Stimulated activated CD8-positive, alpha-beta memory T cell treated with anti-CD3 and anti-CD28 coated beads, Interleukin-12 subunit alpha, Interleukin-12 subunit beta, amount 100 ng/mL, for 1 hour (primary cell): Measurements from ENCODE around the gene P2RX5.
A peak's percentile ranks its signal among the peaks of the same experiment; 100 is the strongest.

Experiments used
- DNase-seq: peaks from one replicate; pipeline ENCODE4 v3.0.0-alpha.2; 2020; ENCODE audit warnings: low read depth

P2RX5 gene

DNA sequence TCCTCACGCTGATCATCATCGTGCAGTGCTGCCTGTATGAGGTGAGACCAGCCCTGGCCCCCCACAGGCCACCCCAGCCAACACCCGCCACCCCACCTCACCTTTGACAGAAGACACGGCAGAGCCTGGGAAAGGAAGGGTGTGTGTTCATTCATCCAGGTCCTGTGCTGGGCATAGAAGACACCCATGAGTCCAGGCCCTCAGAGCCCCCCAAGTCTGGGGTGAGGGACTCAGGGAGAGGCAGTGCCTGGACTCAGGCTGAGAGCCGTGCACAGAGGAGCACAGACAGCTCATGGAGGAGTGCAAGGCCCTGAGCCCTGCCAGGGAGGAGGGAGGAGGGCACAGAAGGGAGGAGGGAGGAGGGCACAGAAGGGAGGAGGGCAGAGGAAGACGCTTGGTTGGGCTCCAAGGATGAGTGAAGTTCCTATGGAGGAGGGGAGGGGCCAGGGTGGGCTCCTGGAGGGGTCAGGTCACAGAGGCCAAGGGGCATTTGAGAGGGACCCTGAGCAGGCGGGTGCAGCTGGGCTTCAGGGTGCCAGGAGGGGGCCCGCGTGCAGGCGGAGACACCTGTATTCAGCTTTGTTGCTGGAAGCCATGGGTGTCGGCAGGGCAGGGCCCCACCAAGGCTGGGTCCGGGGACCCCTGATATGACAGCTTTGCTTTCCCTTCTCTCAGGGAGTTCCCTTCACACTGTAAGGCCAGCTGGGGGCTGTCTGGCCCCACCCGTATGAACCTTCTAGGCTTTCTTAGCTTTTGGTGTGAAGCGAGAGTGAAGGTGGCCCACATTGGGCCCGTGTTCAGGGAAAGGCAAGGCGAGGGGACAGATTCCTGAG is 39.0 kb downstream of the P2RX5 start:
- DNase-seq = no peak

DNA sequence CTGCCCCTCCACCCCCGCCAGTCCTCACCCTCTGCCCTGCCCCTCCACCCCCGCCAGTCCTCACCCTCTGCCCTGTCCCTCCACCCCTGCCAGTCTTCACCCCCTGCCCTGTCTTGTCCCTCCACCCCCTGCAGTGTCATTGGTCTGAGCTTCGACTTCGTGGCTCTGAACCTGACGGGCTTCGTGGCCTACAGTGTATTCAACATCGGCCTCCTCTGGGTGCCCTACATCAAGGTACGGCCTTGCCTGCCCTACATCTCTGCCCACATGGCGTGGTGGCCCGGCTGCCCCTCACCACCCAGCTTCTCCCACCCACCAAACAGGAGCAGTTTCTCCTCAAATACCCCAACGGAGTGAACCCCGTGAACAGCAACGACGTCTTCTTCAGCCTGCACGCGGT is 39.6 kb downstream of the P2RX5 start:
- DNase-seq = no peak

DNA sequence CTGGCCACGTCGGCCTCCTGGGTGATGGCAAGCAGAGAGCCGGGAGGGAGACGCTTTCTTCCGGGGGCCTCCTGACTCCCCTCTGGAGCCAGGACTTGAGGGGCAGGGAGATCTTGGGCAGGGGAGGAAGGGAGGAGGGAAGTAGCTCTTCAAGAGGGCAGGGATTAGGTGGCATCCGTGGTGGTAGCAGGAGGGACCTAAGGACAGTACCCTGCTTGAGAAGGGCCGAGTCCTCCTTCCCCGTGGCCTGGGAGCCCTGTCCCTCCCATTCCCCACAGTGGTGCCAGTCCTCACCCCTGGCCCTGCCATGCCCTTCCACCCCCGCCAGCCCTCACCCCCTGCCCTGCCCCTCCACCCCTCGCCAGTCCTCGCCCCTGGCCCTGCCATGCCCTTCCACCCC is 40.2 kb downstream of the P2RX5 start:
- DNase-seq = no peak

DNA sequence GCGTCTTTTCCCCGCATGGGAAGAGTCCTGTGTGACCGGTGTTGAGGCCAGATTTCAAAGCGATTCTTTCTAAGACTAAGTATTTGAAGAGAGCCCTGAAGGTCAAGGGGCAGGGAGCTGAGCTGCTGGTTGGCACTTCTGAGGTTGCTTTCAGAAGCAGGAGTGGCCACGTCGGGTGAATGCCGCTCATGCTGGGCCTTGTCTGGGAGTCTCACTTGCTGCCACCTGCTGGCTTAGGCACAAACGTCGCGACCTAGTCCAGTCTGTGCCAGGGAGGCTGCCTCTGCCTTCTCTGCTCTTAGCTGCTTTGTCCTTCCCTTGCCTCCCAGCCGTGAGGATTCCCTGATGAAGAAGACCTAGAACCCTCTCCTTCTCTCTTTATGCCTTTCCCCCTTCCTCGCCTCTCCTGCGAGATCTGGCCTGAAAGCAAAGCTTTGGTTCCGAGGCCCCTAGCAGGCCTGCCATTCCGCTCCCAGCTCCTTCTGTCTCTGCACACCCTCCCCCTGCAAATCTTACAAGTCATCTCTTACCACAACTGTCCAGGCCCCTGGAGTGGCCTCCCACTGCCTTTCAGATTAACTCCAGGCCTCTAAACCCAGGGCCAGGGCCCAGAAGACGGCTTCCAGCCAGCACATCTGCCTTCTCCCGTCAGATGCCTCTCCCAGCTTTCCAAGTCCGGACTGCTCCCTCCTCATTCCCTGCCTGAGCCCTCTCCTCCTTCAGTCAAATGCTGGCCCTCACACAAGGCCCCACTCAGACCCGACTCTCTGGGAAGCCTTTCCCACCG is 48.0 kb downstream of the P2RX5 start:
- DNase-seq = no peak

DNA sequence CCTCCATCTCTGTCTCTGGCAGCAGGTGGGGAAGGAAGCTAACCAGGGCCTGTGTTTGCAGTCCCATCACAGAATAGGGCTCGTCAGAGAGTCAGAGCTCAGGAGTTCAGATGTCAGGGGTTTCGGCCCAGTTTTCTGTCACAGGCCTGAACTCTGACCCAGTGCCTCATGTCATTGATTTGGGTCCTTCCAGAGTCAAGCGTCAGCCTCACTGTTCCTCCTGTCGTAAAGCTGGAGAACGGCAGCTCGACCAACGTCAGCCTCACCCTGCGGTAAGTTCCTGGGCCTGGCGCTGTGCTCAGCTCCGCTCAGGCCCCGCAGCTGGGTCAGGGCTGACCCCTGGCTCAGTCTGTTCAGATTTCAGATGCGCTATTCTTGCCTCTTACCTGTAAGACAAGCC is 48.7 kb downstream of the P2RX5 start:
- DNase-seq = no peak

DNA sequence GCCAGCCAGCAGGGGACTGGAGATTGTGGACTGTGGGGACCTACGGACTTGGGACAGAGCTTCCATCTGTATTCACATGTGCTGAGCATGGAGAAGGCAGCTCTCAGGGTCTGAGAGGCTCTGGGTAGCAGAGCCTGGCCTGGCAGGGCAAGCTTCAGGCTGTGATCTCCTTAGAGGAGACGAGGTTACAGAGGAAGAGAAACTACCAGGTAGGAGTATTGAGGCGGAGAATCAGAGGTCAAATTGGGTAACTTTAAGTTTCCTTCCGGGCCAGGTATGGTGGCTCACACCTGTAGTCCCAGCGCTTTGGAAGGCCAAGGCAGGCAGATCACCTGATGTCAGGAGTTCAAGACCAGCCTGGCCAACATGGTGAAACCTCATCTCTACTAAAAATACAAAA is 50.6 kb downstream of the P2RX5 start:
- no peak for DNase-seq

DNA sequence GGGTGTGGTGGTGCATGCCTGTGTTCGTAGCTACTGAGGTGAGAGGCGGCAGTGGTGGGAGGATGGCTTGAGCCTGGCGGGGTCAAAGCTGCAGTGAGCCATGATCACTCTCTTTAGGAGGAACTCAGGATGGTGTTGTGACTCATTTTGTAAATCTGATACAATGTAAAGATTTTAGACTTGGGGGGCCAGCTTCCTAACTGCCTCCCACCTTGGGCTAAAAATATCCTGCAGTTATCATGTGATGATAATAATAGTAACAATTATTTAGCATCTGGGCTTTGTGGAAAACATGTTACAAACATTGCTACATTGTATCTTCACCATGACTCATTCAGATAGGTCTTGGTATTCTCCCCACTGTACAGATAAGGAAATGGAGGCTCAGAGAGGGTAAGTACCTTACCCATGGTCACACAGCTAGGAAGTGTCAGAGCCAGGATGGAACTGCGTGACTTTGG is 52.0 kb downstream of the P2RX5 start:
- DNase-seq = no peak

DNA sequence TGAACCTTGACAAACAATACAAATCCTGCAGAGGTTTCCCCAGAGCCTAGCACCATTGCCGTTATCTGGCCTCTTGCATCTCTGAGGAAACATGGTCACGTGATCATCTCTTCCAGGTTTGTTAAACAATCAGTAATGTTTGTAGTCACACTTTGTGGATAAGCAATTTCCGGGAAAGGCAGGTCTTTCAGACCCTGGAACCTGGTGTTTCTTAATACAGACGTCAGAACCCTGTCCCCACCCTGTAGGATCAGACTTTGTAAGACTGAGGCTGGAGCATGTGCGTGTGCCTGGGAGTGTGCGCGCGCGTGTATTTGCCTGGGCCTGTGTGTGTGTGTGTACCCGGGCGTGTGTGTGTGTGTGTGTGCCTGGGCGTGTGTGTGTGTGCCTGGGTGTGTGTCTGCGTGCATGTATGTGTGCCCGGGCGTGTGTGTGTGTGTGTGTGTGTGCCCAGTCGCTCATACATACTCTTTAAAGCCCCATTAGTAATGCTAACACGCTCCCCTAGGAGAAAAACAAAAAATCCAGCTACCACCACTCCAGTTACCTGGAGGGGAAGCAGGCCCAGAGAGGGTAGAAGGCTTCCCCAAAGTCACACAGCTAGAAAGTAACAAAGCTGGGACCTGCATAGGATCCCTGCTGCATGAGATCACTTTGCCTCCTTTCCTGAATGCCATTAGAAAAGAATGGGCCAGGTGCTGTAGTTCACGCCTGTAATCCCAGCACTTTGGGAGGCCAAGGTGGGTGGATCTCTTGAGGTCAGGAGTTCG is 54.1 kb downstream of the P2RX5 start:
- DNase-seq = no peak

DNA sequence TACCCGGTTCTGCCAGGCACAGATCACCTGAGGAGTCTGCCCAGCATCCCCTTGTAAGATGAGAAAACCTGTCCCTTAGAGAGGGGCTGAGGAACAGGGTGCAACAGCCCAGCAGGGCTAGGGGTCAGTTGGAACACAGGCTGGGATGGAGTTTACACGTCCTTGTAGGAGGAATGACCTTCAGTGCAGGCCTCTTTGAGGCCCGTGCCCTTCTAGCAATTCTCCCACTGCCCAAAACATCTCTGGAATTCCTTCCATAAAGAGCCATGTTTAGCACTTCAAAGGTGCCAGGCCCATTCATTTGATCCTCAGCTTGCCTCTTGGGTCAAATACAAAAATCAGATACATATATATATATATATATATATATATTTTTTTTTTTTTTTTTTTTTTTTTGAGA is 54.9 kb downstream of the P2RX5 start:
- no peak for DNase-seq

DNA sequence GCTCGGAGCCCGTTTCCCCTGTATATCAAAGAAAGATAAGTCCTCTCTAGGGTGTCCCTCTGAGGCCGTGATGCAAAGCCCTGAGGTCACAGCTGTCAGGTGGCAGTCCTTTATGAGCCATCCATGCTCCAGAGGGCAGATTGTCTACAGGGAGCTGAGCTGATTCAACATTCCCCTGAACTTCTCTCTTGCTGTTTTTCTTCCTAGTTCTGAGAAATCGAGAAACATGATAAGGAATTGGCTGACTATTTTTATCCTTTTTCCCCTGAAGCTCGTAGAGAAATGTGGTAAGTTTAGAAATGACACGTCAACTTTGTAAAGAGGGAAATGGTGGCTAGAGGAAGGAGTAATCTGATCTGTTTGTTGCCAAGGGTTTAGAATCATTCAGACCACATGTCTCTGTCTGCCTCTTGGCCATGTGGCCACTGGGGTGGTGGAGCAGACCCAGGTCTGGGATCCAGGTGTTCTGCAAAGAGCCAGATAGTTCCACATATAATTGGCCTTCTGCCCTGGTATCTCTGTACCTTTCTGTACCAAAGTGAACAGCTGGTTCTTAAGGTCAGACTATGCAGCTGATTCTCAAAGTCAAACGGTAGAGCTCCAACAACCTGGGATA is 55.9 kb downstream of the P2RX5 start:
- DNase-seq = no peak

DNA sequence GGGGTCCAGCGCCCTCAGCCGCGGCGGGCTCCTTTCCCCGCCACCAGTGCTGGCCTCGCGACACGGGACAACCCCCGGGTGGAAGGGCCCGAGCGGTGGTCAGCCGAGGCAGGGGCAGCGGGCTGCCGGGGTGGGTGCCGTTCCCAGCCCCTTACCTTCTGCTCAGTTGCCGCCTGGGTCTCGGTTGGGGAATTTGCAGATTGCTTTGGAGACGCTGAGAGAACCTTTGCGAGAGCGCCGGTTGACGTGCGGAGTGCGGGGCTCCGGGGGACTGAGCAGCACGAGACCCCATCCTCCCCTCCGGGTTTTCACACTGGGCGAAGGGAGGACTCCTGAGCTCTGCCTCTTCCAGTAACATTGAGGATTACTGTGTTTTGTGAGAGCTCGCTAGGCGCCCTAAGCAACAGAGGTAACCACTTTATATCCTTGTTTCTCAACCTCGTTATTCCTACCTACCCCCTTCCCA is 59.0 kb downstream of the P2RX5 start:
- DNase-seq = no peak

DNA sequence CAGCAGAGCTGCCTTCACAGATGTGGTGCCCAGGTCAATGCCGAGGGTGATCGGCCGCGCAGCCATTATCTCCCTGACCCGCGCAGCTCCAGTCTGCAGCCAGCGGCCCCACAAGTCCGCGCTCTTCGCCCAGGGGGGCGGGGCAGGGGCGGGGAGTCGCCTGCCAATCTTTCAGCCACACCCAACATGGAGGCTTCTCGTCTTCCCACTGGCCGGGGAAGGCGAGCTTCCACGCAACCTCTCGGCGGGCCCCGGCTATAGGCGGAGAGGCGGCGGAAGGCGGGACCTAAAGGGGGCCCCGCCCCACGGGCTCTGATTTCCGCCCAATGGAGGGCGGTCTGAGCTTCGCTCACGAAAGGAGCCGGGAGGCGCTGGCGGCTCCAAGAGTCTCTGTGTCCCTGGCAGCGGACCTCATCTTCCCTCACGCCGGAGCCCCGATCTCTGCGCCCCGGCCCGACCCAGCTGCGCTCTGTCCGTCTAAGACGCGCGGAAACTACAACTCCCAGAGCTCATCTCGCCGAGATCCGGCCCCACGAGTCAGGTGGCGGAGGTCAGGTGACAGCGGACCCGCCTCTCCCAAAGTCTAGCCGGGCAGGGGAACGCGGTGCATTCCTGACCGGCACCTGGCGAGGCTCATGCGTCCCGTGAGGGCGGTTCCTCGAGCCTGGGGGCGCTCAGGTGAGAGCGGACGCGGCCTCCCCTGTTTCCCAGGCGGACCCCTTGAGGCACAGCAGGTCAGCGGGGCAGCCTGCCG is 59.6 kb downstream of the P2RX5 start, which contains the start of the genes CTNS and SHPK:
Gene CTNS (plus strand): TSS at position 607 of the 754 bp plus-strand sequence. CDS start 3,447 bp downstream, outside the sequence.
Gene SHPK (minus strand): TSS at position 97 of the 754 bp plus-strand sequence. CDS start 31 bp downstream, at position 66.
- peak; percentile 88 for DNase-seq

DNA sequence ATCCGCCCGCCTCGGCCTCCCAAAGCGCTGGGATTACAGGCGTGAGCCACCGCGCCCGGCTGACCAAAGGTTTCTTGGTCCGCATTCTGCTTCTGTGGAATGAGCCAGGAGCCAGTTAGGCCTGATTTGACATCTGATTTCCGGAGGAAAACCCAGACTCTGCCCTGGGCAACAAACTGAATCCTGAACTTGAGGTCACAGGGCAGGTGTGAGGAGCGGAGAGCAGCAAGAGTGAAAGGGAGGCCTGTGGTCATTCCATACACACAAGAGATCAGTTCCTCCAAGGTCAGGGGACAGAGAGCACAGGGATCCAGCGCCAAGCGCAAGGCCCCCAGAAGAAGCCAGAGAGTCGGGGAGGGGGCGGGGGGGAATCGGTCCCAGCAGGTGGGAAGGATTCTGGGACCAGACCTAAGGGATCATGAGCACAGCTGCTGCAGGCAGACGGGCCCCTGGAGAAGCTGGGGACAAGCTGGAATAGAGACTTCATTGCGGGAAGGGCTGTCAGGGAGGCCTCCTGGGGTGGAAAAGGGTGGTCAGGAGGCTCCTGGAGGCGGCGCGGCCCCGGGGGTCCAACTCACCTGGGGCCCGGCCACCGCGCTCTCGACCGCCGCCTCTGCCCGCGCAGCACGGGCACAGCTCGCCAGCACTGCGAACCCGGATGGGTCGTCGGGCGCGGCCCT is 60.3 kb downstream of the P2RX5 start:
- no peak for DNase-seq

DNA sequence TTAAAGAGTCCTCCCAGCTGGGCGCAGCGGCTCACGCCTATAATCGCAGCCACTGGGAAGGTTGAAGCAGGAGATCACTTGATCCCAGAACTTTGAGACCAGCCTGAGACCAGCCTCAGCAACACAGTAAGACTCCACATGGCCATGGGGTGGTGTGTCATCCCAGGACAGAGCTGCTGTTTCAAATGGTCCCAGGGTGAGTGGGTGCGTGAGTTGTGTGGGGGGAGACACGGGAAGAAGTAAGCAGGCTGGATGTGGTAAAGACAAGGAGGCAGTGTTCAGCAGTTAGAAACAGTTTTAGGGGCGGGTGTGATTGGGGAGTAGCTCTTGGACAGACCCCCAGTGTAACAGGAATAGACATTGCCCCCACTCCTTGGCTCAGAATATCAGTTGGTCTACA is 63.7 kb downstream of the P2RX5 start:
- no peak for DNase-seq

DNA sequence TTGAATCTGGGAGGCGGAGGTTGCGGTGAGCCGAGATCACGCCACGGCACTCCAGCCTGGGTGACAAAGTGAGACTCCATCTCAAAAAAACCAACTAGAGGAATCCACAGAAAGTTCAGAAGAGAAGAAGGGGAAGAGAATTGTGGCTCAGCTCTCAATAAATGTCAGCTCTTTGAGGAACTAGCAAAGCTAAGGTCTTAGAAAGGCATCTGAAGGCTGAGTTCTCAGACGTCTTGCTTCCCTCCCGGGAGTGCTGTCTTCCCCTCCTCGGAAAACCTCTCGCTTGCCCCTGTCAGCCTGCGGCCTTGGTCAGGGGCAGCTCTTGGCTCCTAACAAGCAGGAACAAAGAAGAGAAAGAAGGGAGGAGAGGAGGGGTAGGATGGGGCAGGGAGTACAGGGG is 65.2 kb downstream of the P2RX5 start:
- no peak for DNase-seq

DNA sequence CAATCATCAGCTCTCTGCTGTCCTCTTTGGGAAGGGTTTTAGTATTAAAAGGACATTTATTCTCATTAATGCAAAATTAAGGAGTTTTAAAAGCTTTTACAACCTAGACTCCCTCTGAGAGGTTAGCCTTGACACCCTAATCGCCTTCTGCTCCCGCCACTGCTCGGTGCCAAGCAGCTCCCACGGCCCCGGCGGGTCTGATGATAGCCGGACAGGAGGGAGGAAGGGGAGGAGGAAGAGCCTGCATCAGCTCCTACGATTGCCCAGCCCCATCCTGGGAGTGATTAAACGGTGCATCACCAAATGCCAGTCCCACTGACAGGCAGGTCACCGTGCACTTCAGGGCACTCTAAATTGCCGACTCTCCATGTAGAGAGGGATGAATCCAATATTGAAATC is 68.2 kb downstream of the P2RX5 start:
- no peak for DNase-seq

DNA sequence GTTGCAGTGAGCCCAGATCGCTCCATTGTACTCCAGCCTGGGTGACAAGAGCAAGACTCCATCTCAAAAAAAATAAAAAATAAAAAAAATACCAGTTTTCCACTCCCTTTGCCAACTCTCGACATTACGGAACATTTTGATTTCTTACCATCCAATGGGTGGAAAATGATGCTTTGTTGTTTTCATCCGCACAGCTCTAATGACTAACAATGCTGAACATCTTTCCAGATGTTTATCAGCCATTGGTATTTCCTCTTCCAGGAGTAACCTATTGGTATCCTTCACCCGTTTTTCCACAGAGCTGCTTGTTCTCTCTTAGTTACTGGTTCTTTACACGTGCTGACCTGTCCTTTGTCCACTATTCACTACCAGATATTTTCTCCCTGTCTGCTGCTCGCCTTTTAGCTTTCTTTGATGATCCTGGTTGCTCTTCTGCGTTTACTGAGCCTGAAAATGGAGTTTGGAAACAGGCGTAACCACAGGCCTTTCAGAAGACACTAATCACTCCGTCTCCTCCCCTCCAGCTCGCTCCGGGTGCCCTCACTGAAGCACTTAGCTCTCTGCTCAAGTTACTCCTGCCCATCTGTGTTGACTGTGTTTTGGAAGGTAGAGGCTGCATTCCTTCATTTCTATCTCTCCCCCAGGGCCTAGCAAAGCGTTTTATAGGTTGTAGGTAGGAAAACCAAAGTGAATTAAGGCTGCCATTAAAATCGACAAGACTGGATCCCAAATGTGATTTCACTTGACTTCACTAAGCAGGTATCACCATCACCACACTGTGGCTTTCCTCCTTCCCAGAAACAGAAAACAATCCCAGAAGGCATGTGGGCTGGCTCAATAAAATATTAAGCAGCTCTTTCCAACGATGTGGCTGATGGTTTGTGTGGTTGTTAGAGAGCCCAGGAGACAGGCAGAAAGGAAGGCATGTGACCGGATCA is 68.9 kb downstream of the P2RX5 start:
- DNase-seq = no peak
